T-helper 2 cell treated with Interferon-gamma antibody and Interleukin-4, amounts not matched to agents 5 μg/mL and 100 μg/mL, for 36 hours (primary cell): ENCODE results near the gene WDTC1.
"Not testable (repeated sequence)": the region's sequence is repeated elsewhere in the genome, so short reads cannot be mapped to it uniquely, and the experiment has no call there.

Experiments
- DNase-seq: peaks from one replicate; pipeline ENCODE4 v3.0.0; 2021; ENCODE audit warnings: low spot score
- H3K27ac Mint-ChIP-seq: one replicate; pipeline ENCODE4 v1.8.0; 2021; ENCODE audit warnings: mild to moderate bottlenecking, mixed read lengths
- H3K27me3 Mint-ChIP-seq: one replicate; pipeline ENCODE4 v1.8.0; 2021; ENCODE audit warnings: low read depth, mixed read lengths
- H3K36me3 Mint-ChIP-seq: one replicate; pipeline ENCODE4 v1.8.0; 2021; ENCODE audit warnings: low read depth, mixed read lengths
- H3K4me1 Mint-ChIP-seq: one replicate; pipeline ENCODE4 v1.8.0; 2021; ENCODE audit warnings: low read depth, mixed read lengths
- H3K4me3 Mint-ChIP-seq: one replicate; pipeline ENCODE4 v1.8.0; 2022; ENCODE audit warnings: mild to moderate bottlenecking, moderate library complexity, mixed read lengths
- H3K9me3 Mint-ChIP-seq: one replicate; pipeline ENCODE4 v1.8.0; 2021; ENCODE audit warnings: mixed read lengths

Gene WDTC1

GRCh38 chr1:27225621-27226020 is 8.8 kb upstream of the WDTC1 start:
- no peak overlapping the region for H3K27ac Mint-ChIP-seq
- H3K36me3 Mint-ChIP-seq = no peaks in the 10 kb centered on the region
- DNase-seq = no peak
- no peaks in the 10 kb centered on the region for H3K9me3 Mint-ChIP-seq
- H3K4me3 Mint-ChIP-seq = no peak overlapping the region
- peaks cover 2% of the 10 kb centered on the region for H3K27me3 Mint-ChIP-seq
- H3K4me1 Mint-ChIP-seq = no peaks in the 10 kb centered on the region

GRCh38 chr1:27227765-27228164 is 6.7 kb upstream of the WDTC1 start:
- no peaks in the 10 kb centered on the region for H3K36me3 Mint-ChIP-seq
- H3K4me3 Mint-ChIP-seq = no peak overlapping the region
- no peaks in the 10 kb centered on the region for H3K27me3 Mint-ChIP-seq
- DNase-seq = no peak
- H3K27ac Mint-ChIP-seq = no peak overlapping the region
- no peaks in the 10 kb centered on the region for H3K4me1 Mint-ChIP-seq
- H3K9me3 Mint-ChIP-seq = no peaks in the 10 kb centered on the region

- Mint-ChIP-seq H3K9me3 (no peaks in the 10 kb centered on the region), H3K4me3 (peak overlapping the region; percentile 96), H3K27me3 (peaks cover 2% of the 10 kb centered on the region), H3K36me3 (peaks cover 3% of the 10 kb centered on the region), H3K4me1 (peaks cover 27% of the 10 kb centered on the region), H3K27ac (peak overlapping the region; percentile 83)
- no peak for DNase-seq
Observed at GRCh38 chr1:27233667-27234048, 774 bp upstream of the WDTC1 start.

GRCh38 chr1:27235827-27236226 is 1.4 kb downstream of the WDTC1 start:
- Mint-ChIP-seq H3K4me1 (peaks cover 27% of the 10 kb centered on the region), H3K4me3 (peak overlapping the region; percentile 99), H3K9me3 (no peaks in the 10 kb centered on the region), H3K36me3 (peaks cover 3% of the 10 kb centered on the region), H3K27me3 (peaks cover 2% of the 10 kb centered on the region), H3K27ac (peak overlapping the region; percentile 94)
- no peak for DNase-seq

GRCh38 chr1:27237112-27237511 is 2.7 kb downstream of the WDTC1 start:
- H3K36me3 Mint-ChIP-seq = peaks cover 3% of the 10 kb centered on the region
- H3K27ac Mint-ChIP-seq = no peak overlapping the region
- no peaks in the 10 kb centered on the region for H3K9me3 Mint-ChIP-seq
- peaks cover 27% of the 10 kb centered on the region for H3K4me1 Mint-ChIP-seq
- no peak overlapping the region for H3K4me3 Mint-ChIP-seq
- H3K27me3 Mint-ChIP-seq = peaks cover 2% of the 10 kb centered on the region
- no peak for DNase-seq

GRCh38 chr1:27238032-27238431 is 3.6 kb downstream of the WDTC1 start:
- Mint-ChIP-seq H3K27me3 (peaks cover 2% of the 10 kb centered on the region), H3K4me1 (peaks cover 27% of the 10 kb centered on the region), H3K27ac (no peak overlapping the region), H3K4me3 (no peak overlapping the region), H3K9me3 (no peaks in the 10 kb centered on the region), H3K36me3 (peaks cover 3% of the 10 kb centered on the region)
- no peak for DNase-seq

- Mint-ChIP-seq H3K4me1 (peaks cover 4% of the 10 kb centered on the region), H3K4me3 (no peak overlapping the region), H3K9me3 (no peaks in the 10 kb centered on the region), H3K27ac (no peak overlapping the region), H3K36me3 (peaks cover 3% of the 10 kb centered on the region), H3K27me3 (no peaks in the 10 kb centered on the region)
- no peak for DNase-seq
Observed at GRCh38 chr1:27241677-27242076, 7.2 kb downstream of the WDTC1 start.

- not testable (repeated sequence) for H3K4me3 Mint-ChIP-seq, DNase-seq, H3K27me3 Mint-ChIP-seq, H3K4me1 Mint-ChIP-seq, H3K27ac Mint-ChIP-seq, H3K36me3 Mint-ChIP-seq, H3K9me3 Mint-ChIP-seq
Observed at GRCh38 chr1:27243665-27244064, 9.2 kb downstream of the WDTC1 start.

GRCh38 chr1:27246194-27246593 is 11.8 kb downstream of the WDTC1 start:
- Mint-ChIP-seq H3K27ac (no peak overlapping the region), H3K9me3 (no peaks in the 10 kb centered on the region), H3K36me3 (peaks cover 6% of the 10 kb centered on the region), H3K4me1 (no peaks in the 10 kb centered on the region), H3K4me3 (no peak overlapping the region), H3K27me3 (no peaks in the 10 kb centered on the region)
- no peak for DNase-seq

- Mint-ChIP-seq H3K9me3 (no peaks in the 10 kb centered on the region), H3K27ac (peak overlapping the region; percentile 10), H3K4me3 (no peak overlapping the region), H3K4me1 (peaks cover 9% of the 10 kb centered on the region), H3K27me3 (no peaks in the 10 kb centered on the region), H3K36me3 (no peaks in the 10 kb centered on the region)
- DNase-seq = no peak
Observed at GRCh38 chr1:27253596-27253995, 19.2 kb downstream of the WDTC1 start.

- H3K36me3 Mint-ChIP-seq = no peaks in the 10 kb centered on the region
- no peak overlapping the region for H3K27ac Mint-ChIP-seq
- H3K4me1 Mint-ChIP-seq = peaks cover 11% of the 10 kb centered on the region
- no peak for DNase-seq
- H3K27me3 Mint-ChIP-seq = no peaks in the 10 kb centered on the region
- no peaks in the 10 kb centered on the region for H3K9me3 Mint-ChIP-seq
- H3K4me3 Mint-ChIP-seq = no peak overlapping the region
Observed at GRCh38 chr1:27255136-27255535, 20.7 kb downstream of the WDTC1 start.

- H3K36me3 Mint-ChIP-seq = no peaks in the 10 kb centered on the region
- H3K9me3 Mint-ChIP-seq = no peaks in the 10 kb centered on the region
- H3K27me3 Mint-ChIP-seq = no peaks in the 10 kb centered on the region
- H3K27ac Mint-ChIP-seq = no peak overlapping the region
- no peak overlapping the region for H3K4me3 Mint-ChIP-seq
- no peak for DNase-seq
- peaks cover 11% of the 10 kb centered on the region for H3K4me1 Mint-ChIP-seq
Observed at GRCh38 chr1:27257155-27257554, 22.7 kb downstream of the WDTC1 start.

GRCh38 chr1:27258598-27258997 is 24.2 kb downstream of the WDTC1 start:
- Mint-ChIP-seq H3K4me1 (peaks cover 8% of the 10 kb centered on the region), H3K9me3 (no peaks in the 10 kb centered on the region), H3K27ac (no peak overlapping the region), H3K36me3 (no peaks in the 10 kb centered on the region), H3K4me3 (no peak overlapping the region), H3K27me3 (no peaks in the 10 kb centered on the region)
- DNase-seq = no peak

GRCh38 chr1:27267153-27267552 is 32.7 kb downstream of the WDTC1 start:
- H3K9me3 Mint-ChIP-seq = no peaks in the 10 kb centered on the region
- H3K36me3 Mint-ChIP-seq = peaks cover 3% of the 10 kb centered on the region
- no peak for DNase-seq
- H3K4me3 Mint-ChIP-seq = no peak overlapping the region
- H3K27me3 Mint-ChIP-seq = no peaks in the 10 kb centered on the region
- no peak overlapping the region for H3K27ac Mint-ChIP-seq
- no peaks in the 10 kb centered on the region for H3K4me1 Mint-ChIP-seq

GRCh38 chr1:27269276-27269675 is 34.8 kb downstream of the WDTC1 start:
- H3K4me3 Mint-ChIP-seq = no peak overlapping the region
- H3K36me3 Mint-ChIP-seq = peaks cover 3% of the 10 kb centered on the region
- no peaks in the 10 kb centered on the region for H3K9me3 Mint-ChIP-seq
- DNase-seq = no peak
- H3K27ac Mint-ChIP-seq = no peak overlapping the region
- no peaks in the 10 kb centered on the region for H3K4me1 Mint-ChIP-seq
- no peaks in the 10 kb centered on the region for H3K27me3 Mint-ChIP-seq
